Central memory CD8-positive, alpha-beta T cell (primary cell): Measurements from ENCODE around the gene PTBP3.
"Not testable (repeated sequence)": the region's sequence is repeated elsewhere in the genome, so short reads cannot be mapped to it uniquely, and the experiment has no call there.

Experiments used
- ATAC-seq: fragments of 150-1000 bp; cut with Tn5 transposase; replicated peaks from 2 replicates; pipeline ENCODE4 v1.10.0; 2022; ENCODE audit warnings: mild to moderate bottlenecking, moderate FRiP score, moderate number of reproducible peaks; ENCODE audit not compliant: poor library complexity, severe bottlenecking; ENCODE audit errors: extremely low read depth
- DNase-seq, 2 donors: peaks; one replicate each; pipeline ENCODE4 v3.0.0; 2021; ENCODE audit warnings: low spot score in 2 of 2
- H3K27ac Mint-ChIP-seq: one replicate; pipeline ENCODE4 v1.8.0; 2022; ENCODE audit warnings: low read depth, mild to moderate bottlenecking, moderate library complexity, mixed read lengths
- H3K27me3 Mint-ChIP-seq: one replicate; pipeline ENCODE4 v1.8.0; 2022; ENCODE audit warnings: mixed read lengths
- H3K36me3 Mint-ChIP-seq: one replicate; pipeline ENCODE4 v1.8.0; 2022; ENCODE audit warnings: mild to moderate bottlenecking, moderate library complexity, mixed read lengths; ENCODE audit not compliant: insufficient read depth
- H3K4me1 Mint-ChIP-seq: one replicate; pipeline ENCODE4 v1.8.0; 2022; ENCODE audit warnings: mixed read lengths
- H3K4me3 Mint-ChIP-seq: one replicate; pipeline ENCODE4 v1.8.0; 2022; ENCODE audit warnings: mild to moderate bottlenecking, moderate library complexity, mixed read lengths
- H3K9me3 Mint-ChIP-seq: one replicate; pipeline ENCODE4 v1.8.0; 2022; ENCODE audit warnings: mixed read lengths

The PTBP3 gene

DNA sequence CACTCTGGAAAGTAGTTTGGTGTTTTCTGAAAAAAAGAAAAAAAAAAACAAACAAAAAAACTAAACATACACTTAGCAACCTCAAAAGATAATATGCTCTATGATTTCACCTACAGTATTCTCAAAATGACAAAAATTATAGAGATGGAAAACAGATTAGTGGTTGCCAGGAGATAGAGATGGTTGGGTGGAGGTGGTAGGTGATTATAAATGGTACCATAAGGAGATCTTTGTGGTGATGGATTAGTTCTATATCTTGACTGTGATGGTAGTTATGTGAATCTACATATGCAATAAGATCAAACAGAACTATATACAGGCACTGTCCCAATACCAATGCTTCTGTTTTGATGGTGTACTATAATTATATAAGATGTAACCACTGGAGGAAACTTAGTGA, 32.0 kb downstream of the PTBP3 start:
- ATAC-seq (no peak), DNase-seq (no peak)
- Mint-ChIP-seq H3K4me1 (peaks cover 61% of the 10 kb centered on the region), H3K27me3 (no peaks in the 10 kb centered on the region), H3K4me3 (no peak overlapping the region), H3K36me3 (peaks cover 9% of the 10 kb centered on the region), H3K9me3 (no peaks in the 10 kb centered on the region), H3K27ac (no peak overlapping the region)

DNA sequence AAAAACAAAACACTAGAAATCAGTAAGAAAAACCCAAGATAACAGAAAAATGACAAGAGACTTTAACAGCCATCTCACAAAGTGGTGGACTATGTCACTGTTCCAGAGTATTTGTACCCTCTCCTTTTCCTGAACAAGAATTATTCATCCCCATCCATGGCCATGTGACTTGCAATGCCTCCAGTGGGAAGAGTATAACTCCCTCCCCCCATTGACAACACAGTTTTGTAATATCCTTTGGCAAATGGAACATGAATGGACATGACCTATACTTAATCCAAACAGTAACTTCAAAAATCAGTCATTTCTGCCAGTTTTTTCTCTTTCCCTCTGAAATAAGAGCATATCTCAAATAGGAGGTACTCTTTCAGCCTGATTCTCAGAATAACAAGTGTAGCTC, 33.9 kb downstream of the PTBP3 start:
- no peaks in the 10 kb centered on the region for H3K27me3 Mint-ChIP-seq
- DNase-seq: no peak
- H3K9me3 Mint-ChIP-seq: no peaks in the 10 kb centered on the region
- H3K4me1 Mint-ChIP-seq: peaks cover 57% of the 10 kb centered on the region
- no peak for ATAC-seq
- H3K27ac Mint-ChIP-seq: peak overlapping the region; percentile 62
- H3K4me3 Mint-ChIP-seq: no peak overlapping the region
- H3K36me3 Mint-ChIP-seq: peaks cover 15% of the 10 kb centered on the region

DNA sequence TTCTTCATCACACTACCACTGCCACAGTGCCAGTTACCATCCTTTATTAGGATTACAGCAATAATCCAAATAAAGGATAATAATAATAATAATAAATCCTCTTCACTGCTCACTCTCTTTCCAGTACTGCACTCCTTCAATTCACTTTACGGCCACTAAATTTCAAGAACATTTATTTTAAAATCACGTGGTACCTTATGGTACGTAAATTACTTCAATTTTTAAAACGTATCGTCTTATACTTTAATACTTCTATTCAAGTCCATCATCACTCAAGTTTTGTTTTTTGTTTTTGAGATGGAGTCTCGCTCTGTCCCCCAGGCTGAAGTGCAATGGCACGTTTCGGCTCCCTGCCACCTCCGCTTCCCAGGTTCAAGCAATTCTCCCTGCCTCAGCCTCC, 36.5 kb downstream of the PTBP3 start:
- Mint-ChIP-seq H3K27me3 (no peaks in the 10 kb centered on the region), H3K27ac (no peak overlapping the region), H3K4me1 (peaks cover 64% of the 10 kb centered on the region), H3K36me3 (peaks cover 19% of the 10 kb centered on the region), H3K9me3 (no peaks in the 10 kb centered on the region), H3K4me3 (no peak overlapping the region)
- no peak for DNase-seq
- no peak for ATAC-seq

DNA sequence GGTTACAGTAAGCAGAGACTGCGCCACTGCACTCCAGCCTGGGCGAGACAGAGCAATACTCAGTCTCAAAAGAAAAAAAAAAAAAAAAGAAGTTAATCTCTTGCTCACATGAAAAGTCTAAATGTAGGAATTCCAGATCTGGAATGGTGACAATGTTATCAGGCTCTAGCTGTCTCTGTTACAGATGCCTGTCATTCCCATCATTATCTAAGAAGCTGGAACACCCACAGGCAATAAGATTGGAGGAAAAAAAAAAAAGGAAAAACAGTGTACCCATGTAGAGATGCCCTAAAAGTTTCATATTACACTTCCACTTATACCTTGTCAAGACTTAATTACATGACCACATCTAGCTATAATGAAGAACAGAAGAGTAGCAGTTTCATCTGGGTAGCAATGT, 38.2 kb downstream of the PTBP3 start:
- ATAC-seq: no peak
- peaks cover 59% of the 10 kb centered on the region for H3K4me1 Mint-ChIP-seq
- H3K27me3 Mint-ChIP-seq: no peaks in the 10 kb centered on the region
- no peak overlapping the region for H3K4me3 Mint-ChIP-seq
- DNase-seq: no peak
- H3K9me3 Mint-ChIP-seq: no peaks in the 10 kb centered on the region
- H3K27ac Mint-ChIP-seq: peak overlapping the region; percentile 61
- H3K36me3 Mint-ChIP-seq: peaks cover 21% of the 10 kb centered on the region

DNA sequence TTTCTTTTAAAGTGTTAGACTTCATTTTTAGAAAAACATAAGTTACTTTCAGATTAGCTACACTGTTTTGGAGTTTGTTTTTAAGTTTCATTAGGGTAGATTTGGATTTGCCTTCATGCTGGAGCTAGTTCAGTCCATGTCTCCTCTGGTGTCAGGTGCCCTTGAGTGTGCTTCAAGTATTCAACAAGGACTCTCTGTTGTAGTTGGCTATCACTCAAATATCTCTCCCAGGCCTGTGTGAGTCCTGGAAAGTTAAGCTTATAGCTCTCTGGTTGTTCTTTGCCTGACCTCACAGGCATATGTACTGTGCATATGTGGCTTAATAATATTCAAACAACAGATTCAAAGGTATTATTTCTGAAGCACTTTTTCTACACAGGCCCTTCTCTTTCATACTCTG, 45.4 kb downstream of the PTBP3 start:
- no peaks in the 10 kb centered on the region for H3K27me3 Mint-ChIP-seq
- peaks cover 13% of the 10 kb centered on the region for H3K36me3 Mint-ChIP-seq
- peaks cover 43% of the 10 kb centered on the region for H3K4me1 Mint-ChIP-seq
- peaks cover 8% of the 10 kb centered on the region for H3K9me3 Mint-ChIP-seq
- H3K4me3 Mint-ChIP-seq: no peak overlapping the region
- peak overlapping the region; percentile 52 for H3K27ac Mint-ChIP-seq
- ATAC-seq: no peak
- DNase-seq: no peak

DNA sequence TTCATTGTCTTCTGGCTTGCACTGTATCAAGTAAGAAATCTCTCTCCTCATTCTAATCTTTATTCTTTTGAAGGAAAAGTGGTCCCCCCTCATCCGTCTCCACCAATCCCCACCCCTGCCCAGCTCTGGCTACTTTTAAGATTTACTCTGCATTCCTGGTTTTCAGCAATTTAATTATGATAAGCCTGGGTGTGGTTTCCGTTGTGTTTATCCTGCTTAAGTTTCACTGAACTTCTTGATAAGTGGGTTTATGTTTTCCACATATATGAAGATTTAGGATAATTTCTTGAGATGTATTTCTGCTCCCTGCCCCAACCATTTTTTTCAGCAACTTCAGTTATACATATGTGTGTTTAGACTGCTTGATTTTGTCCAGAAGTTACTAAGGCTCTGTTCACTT, 46.5 kb downstream of the PTBP3 start:
- Mint-ChIP-seq H3K9me3 (peaks cover 8% of the 10 kb centered on the region), H3K27ac (peak overlapping the region; percentile 81), H3K36me3 (peaks cover 13% of the 10 kb centered on the region), H3K4me3 (no peak overlapping the region), H3K4me1 (peaks cover 42% of the 10 kb centered on the region), H3K27me3 (no peaks in the 10 kb centered on the region)
- DNase-seq: no peak
- no peak for ATAC-seq

DNA sequence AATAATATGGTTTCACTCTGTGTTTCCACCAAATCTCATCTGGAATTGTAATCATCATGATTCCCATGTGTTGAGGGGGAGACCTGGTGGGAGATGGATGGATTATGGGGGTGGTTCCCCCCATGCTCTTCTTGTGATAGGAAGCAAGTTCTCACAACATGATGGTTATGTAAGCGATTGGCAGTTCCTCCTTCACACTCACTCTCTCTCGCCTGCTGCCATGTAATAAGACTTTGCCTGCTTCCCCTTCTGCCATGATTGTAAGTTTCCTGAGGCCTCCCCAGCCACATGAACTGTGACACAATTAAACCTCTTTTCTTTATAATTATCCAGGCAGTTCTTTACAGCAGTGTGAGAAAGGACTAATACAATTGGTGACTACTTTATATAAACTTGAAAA, 48.4 kb downstream of the PTBP3 start:
- peaks cover 46% of the 10 kb centered on the region for H3K4me1 Mint-ChIP-seq
- no peaks in the 10 kb centered on the region for H3K27me3 Mint-ChIP-seq
- DNase-seq (no peak), ATAC-seq (no peak)
- H3K36me3 Mint-ChIP-seq: peaks cover 11% of the 10 kb centered on the region
- no peak overlapping the region for H3K4me3 Mint-ChIP-seq
- H3K9me3 Mint-ChIP-seq: peaks cover 8% of the 10 kb centered on the region
- H3K27ac Mint-ChIP-seq: no peak overlapping the region

DNA sequence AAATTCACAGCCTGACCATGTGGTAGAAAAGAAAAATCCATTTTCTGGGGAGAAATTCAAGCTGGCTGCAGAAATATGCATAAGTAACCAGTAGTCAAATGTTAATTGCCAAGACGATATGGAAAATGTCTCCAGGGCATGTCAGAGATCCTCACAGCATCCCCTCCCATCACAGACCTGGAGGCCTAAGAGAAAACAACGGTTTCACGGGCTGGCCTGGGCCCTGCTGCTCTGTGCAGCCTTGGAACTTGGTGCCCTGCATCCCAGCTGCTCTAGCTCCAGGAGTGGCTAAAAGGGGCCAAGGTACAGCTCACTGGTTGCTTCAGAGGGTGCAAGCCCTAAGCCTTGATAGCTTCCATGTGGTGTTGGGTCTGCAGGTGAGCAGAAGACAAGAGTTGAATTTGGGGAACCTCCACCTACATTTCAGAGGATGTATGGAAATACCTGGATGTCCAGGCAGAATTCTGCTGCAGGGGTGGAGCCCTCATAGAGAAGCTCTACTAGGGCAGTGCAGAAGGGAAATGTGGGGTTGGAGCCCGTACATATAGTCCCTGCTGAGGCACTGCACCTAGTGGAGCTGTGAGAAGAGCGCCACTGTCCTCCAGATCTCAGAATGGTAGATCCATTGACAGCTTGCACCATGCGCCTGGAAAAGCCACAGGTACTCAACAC, 49.7 kb downstream of the PTBP3 start:
- Mint-ChIP-seq H3K27me3 (no peaks in the 10 kb centered on the region), H3K9me3 (peaks cover 8% of the 10 kb centered on the region), H3K4me3 (no peak overlapping the region), H3K27ac (no peak overlapping the region), H3K4me1 (peaks cover 46% of the 10 kb centered on the region), H3K36me3 (peaks cover 11% of the 10 kb centered on the region)
- ATAC-seq: no peak
- no peak for DNase-seq

DNA sequence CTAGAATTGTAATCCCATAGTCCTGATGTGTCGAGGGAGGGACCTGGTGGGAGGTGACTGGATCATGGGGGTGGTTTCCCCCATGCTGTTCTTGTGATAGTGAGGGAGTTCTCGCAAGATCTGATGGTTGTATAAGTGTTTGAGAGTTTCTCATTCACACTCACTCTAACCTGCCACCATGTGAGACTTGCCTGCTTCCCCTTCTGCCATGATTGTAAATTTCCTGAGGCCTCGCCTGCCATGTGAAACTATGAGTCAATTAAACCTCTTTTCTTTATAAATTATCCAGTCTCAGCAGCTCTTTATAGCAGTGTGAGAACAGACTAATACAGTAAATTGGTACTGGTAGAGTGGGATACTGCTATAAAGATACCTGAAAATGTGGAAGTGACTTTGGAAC, 50.6 kb downstream of the PTBP3 start:
- not testable (repeated sequence) for H3K4me3 Mint-ChIP-seq, H3K36me3 Mint-ChIP-seq, H3K27ac Mint-ChIP-seq, H3K9me3 Mint-ChIP-seq, ATAC-seq, DNase-seq, H3K27me3 Mint-ChIP-seq
- H3K4me1 Mint-ChIP-seq: peaks cover 47% of the 10 kb centered on the region

DNA sequence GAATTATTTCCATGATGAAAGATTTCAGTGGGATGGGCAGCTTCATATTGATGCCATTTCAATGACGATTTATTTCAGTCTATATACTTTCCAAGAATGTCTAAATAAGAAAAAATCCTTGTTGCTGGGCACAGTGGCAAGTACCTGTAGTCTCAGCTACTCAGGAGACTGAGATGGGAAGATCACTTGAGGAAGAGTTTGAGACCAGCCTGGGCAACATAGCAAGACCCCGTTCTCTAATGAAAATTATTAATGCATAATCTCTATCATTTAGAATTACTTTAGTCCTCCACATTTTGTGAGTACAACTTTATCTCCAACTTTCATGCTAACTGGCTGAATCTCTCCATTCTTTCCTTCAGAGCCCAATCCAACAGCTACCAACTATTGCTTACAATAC, 52.5 kb downstream of the PTBP3 start:
- DNase-seq (no peak), ATAC-seq (no peak)
- Mint-ChIP-seq H3K9me3 (peaks cover 8% of the 10 kb centered on the region), H3K4me1 (peaks cover 56% of the 10 kb centered on the region), H3K27me3 (no peaks in the 10 kb centered on the region), H3K4me3 (no peak overlapping the region), H3K36me3 (peaks cover 7% of the 10 kb centered on the region), H3K27ac (no peak overlapping the region)

DNA sequence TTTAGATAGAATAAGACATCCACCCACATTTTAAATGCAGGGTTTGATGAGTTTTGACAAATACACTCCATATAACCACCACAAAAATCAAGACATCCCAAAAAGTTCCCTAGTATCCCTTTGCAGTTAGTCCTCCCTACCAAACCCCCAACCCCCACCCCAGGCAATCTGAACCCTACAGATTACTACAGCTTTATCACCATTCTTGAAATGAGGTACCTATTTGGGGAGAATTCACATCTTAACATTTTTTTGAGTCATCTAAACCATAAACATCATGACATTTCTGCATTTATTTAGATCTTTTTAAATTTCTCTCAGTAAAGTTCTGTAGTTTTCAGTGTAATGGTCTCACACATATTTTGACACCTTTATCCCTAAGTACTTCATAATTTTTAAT, 53.9 kb downstream of the PTBP3 start:
- no peak for DNase-seq
- no peak for ATAC-seq
- Mint-ChIP-seq H3K27me3 (no peaks in the 10 kb centered on the region), H3K9me3 (no peaks in the 10 kb centered on the region), H3K4me1 (peaks cover 65% of the 10 kb centered on the region), H3K4me3 (no peak overlapping the region), H3K27ac (no peak overlapping the region), H3K36me3 (peaks cover 4% of the 10 kb centered on the region)

DNA sequence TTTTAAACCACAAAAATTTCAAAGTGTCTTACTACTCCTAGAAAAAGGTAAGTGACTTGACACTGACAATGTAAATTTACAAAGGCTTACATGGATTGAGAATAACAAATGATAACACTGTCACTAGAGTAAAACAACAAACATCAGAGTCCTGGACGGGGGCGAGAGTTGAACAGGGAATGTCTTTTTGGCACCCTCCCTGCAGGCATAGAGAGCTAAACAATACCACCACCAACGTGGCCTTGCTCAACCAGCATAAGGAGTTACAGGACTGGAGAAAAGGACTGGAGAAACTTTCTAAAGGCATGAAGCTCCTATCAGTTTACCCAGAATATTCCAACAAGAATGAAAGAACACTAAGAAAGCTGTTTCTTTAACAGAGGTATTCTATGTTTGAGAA, 55.3 kb downstream of the PTBP3 start:
- Mint-ChIP-seq H3K9me3 (no peaks in the 10 kb centered on the region), H3K4me3 (no peak overlapping the region), H3K4me1 (peaks cover 70% of the 10 kb centered on the region), H3K36me3 (peaks cover 1% of the 10 kb centered on the region), H3K27ac (no peak overlapping the region), H3K27me3 (no peaks in the 10 kb centered on the region)
- DNase-seq (no peak), ATAC-seq (no peak)

DNA sequence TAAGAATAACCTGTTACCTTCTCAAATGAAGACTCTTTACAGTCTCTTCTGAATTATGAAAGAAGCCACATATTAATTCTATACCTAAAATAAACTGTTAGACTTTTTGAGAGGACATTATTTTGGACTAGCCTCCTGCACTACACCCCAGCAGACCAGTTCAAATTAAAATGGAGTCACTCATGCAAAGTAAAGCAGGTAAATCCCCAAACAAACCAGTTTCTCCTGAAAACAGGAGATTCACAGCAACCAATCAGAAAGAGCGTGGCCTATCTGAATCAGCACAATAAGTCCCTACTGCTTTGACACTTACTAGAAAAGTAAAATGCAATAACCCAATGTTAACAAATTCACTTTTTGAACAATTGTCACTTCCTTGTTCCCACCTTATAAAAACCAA, 58.8 kb downstream of the PTBP3 start:
- H3K9me3 Mint-ChIP-seq: no peaks in the 10 kb centered on the region
- no peak overlapping the region for H3K4me3 Mint-ChIP-seq
- peaks cover 11% of the 10 kb centered on the region for H3K36me3 Mint-ChIP-seq
- DNase-seq (no peak), ATAC-seq (no peak)
- H3K27ac Mint-ChIP-seq: peak overlapping the region; percentile 87
- H3K4me1 Mint-ChIP-seq: peaks cover 64% of the 10 kb centered on the region
- H3K27me3 Mint-ChIP-seq: no peaks in the 10 kb centered on the region
